HL-60 (cell line): Measurements from ENCODE around the gene TLR4.

ENCODE experiments used
- DNase-seq, 2 experiments: peaks; one replicate each; pipeline ENCODE4 v3.0.0-alpha.2; 2010 to 2020; ENCODE audit warnings: low read depth in 1 of 2, low spot score in 1 of 2
- H3K27ac ChIP-seq: fragments of 250-450 bp; sonication (Bioruptor Pico); replicated peaks from 2 replicates; pipeline ENCODE4 v1.5.1; 2020; ENCODE audit warnings: mild to moderate bottlenecking, moderate library complexity
- H3K27me3 ChIP-seq: fragments of 250-450 bp; sonication (Bioruptor Pico); 2 replicates; pipeline ENCODE4 v1.5.1; 2021; ENCODE audit warnings: mild to moderate bottlenecking, moderate library complexity; ENCODE audit not compliant: insufficient read depth, poor library complexity, severe bottlenecking
- H3K4me3 ChIP-seq: replicated peaks from 2 replicates; pipeline ENCODE4 v1.5.1; 2011; ENCODE audit warnings: mild to moderate bottlenecking, control low read depth, low read length; ENCODE audit not compliant: insufficient read depth
- CTCF ChIP-seq: IDR thresholded peaks from one replicate; pipeline ENCODE4 v1.5.1; 2011; ENCODE audit warnings: low read length, control low read depth, inconsistent platforms; ENCODE audit not compliant: insufficient read depth
- GABPA ChIP-seq: IDR thresholded peaks from 2 replicates; pipeline ENCODE4 v1.6.1; 2012; ENCODE audit warnings: low read depth
- POLR2AphosphoS5 ChIP-seq: IDR thresholded peaks from 2 replicates; pipeline ENCODE4 v1.6.1; 2012; ENCODE audit warnings: low read depth
- REST ChIP-seq: IDR thresholded peaks from 2 replicates; pipeline ENCODE4 v1.6.1; 2012; ENCODE audit warnings: low read depth; ENCODE audit not compliant: insufficient replicate concordance
- SPI1 ChIP-seq: IDR thresholded peaks from 2 replicates; pipeline ENCODE4 v1.6.1; 2012; ENCODE audit warnings: low read depth, mild to moderate bottlenecking, borderline replicate concordance

The TLR4 gene

GRCh38 chr9:117691367-117691766 lies 12.8 kb upstream of the TLR4 start:
- TF ChIP-seq SPI1 = no peak
- Histone ChIP-seq H3K27ac (no peak overlapping the region), H3K27me3 (no peaks in the 10 kb centered on the region), H3K4me3 (no peak overlapping the region)
- no peak for DNase-seq

GRCh38 chr9:117696154-117696553 lies 8.0 kb upstream of the TLR4 start:
- TF ChIP-seq SPI1 (no peak), GABPA (no peak), REST (peak; percentile 52), POLR2AphosphoS5 (no peak), CTCF (no peak)
- Histone ChIP-seq H3K27me3 (no peaks in the 10 kb centered on the region), H3K27ac (peak overlapping the region; percentile 50), H3K4me3 (no peak overlapping the region)
- peak; percentile 89 to 97 for DNase-seq

GRCh38 chr9:117697046-117697445 lies 7.2 kb upstream of the TLR4 start:
- peak in 1 of 2 experiments; percentile 74 for DNase-seq

More at GRCh38 chr9:117697046-117697445, 7.2 kb upstream of the TLR4 start:
- Histone ChIP-seq H3K27ac (peak overlapping the region; percentile 50), H3K4me3 (no peak overlapping the region), H3K27me3 (no peaks in the 10 kb centered on the region)
- TF ChIP-seq POLR2AphosphoS5 = no peak
- TF ChIP-seq CTCF = no peak
- TF ChIP-seq SPI1 = no peak
- no peak for TF ChIP-seq REST
- TF ChIP-seq GABPA = no peak
